NCI-H128 (cell line): Measurements from ENCODE around the gene RRAS2.

Experiments used
- DNase-seq: peaks from one replicate; lab custom pipeline; 2025; ENCODE audit not compliant: unreplicated experiment; lab: John Stamatoyannopoulos, UW

The RRAS2 gene

DNA sequence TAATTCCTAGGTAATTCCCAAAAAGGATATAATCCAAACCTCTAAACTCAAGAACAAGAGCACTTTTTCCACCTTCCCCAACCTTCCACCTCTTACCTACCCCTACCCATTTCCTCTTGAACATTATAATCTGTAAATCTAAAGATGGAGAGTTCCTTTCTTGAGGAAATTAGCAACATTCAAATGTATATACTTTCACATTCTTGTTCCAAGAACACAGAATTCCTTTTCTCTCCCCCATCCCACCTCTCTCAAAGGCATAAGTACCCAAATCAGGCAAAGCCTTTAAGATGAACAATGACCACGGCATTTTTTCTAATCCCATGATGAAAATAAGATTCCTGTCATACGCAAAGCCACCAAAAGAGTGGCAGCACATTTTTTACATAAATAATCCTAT is 18.3 kb downstream of the RRAS2 start:
- DNase-seq = no peak

- DNase-seq = no peak
Measured at GRCh38 chr11:14339356-14339755, 19.6 kb downstream of the RRAS2 start.

GRCh38 chr11:14336507-14337503 is 22.2 kb downstream of the RRAS2 start:
- DNase-seq = no peak

DNA sequence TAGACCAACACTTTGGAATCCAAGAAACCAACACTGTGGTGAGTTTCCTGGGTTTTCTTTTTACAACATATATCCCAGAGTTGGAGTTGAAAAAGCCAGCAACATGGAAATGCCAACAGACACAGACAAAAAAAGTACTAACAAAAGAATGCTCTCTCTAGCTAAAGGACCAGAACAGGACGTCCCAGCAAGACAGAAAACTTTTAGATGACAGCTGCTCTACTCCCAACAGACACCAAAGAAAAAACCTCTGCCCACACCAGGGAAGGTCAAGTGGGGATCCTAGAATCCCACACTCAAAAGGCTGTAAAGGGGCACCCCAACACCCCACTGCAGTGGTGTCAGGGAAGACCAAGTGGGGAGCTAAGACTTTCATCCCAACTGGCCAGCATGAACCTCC is 23.3 kb downstream of the RRAS2 start:
- no peak for DNase-seq

DNA sequence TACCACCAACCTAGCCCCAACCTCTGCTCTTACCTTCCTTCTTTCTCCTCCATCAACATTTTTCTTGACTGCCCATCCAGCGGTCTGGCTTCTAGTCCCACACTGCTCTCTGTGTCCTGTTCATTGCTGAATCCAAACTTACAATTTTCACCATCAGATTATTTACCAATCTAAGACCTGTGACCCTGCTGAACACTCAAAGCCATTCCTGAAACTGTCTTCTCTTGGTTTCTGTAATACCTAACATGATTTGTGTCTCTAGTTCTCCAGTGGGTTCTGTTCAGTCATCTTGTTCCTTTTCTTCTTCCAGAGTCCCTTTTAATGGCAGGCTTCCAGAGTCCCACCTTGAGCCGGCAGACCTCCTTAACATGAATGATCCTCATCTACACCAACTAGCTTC is 24.1 kb downstream of the RRAS2 start:
- no peak for DNase-seq

- DNase-seq = no peak
Measured at GRCh38 chr11:14334192-14334591, 24.8 kb downstream of the RRAS2 start.

GRCh38 chr11:14331476-14332136 is 27.4 kb downstream of the RRAS2 start:
- DNase-seq = no peak

DNA sequence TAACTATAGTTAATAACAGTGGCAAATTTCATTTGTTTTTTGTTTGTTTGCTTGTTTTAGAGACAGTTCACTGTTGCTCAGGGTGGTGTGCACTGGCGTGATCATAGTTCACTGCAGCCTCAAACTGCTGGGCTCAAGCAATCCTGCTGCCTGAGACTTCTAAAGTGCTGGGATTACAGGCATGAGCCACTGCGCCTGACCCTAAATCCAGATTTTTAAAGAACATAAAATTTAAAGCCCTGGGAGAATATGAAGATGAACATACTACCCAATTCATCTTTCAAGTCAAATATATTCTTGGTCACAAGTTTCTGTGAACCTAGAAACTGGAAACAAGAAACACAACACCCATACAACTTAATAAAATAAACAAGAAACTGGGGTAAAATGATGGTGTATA is 28.1 kb downstream of the RRAS2 start:
- no peak for DNase-seq

GRCh38 chr11:14329702-14330101 is 29.3 kb downstream of the RRAS2 start:
- no peak for DNase-seq

DNA sequence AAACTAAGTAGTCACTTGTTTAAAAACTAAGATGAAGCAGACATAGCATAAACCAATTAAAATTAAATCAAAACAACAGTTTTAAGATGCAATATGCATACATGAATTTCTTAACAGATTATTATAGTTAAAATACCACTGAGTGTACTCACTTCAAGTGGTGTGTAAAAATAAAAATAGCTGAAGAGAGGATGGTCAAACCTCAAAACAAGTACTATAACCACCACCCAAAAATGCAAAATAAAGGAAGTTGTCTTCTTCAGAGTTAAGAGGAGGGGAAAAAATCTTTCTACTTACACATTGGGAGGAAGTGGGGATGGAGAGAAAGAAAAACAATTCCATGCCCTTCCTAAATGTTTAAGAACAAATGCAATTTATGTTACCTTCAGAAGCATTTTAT is 31.9 kb downstream of the RRAS2 start:
- DNase-seq = no peak

GRCh38 chr11:14323118-14323676 is 35.8 kb downstream of the RRAS2 start:
- DNase-seq = no peak

- no peak for DNase-seq
Measured at GRCh38 chr11:14322510-14322909, 36.5 kb downstream of the RRAS2 start.

DNA sequence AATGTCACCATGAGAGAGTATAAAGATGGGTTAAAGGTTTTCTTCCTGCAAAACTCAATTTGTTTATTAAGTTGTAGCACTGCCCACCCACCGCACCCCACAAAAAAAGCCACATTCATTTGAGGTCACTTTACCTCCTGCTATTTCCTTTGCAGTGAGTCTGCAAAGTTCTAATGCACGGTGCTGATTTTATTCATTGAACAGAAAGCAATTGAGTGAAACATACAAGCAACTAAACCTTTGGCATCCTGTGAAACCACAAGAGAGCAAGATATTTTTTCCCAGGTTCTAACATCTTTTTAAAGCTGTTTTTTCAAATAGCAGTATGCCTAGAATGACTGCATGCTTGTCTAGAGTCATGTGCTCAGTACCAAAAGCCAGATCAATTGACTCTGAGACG is 39.0 kb downstream of the RRAS2 start:
- DNase-seq = no peak

- DNase-seq = no peak
Measured at GRCh38 chr11:14318581-14318981, 40.4 kb downstream of the RRAS2 start.

- no peak for DNase-seq
Measured at GRCh38 chr11:14317659-14318325, 41.2 kb downstream of the RRAS2 start.

DNA sequence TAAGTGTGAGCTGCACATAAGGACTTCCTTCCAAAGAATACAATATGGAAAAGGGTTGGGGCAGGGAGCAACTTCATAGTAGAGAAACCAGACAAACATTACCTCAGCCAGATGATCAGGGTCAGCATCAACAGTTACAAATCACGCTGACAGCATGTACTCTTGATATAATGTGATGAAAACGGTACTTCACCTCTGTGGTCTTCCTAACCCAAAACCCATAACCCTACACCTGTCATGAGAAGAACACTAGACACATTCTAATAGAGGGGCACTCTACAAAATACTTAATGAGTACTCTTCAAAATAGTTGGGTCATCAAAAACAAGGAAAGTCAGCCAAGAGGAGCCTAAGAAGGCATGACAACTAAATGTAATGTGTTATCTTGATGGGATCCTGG is 43.9 kb downstream of the RRAS2 start:
- DNase-seq = no peak

- DNase-seq = no peak
Measured at GRCh38 chr11:14314127-14314526, 44.9 kb downstream of the RRAS2 start.

DNA sequence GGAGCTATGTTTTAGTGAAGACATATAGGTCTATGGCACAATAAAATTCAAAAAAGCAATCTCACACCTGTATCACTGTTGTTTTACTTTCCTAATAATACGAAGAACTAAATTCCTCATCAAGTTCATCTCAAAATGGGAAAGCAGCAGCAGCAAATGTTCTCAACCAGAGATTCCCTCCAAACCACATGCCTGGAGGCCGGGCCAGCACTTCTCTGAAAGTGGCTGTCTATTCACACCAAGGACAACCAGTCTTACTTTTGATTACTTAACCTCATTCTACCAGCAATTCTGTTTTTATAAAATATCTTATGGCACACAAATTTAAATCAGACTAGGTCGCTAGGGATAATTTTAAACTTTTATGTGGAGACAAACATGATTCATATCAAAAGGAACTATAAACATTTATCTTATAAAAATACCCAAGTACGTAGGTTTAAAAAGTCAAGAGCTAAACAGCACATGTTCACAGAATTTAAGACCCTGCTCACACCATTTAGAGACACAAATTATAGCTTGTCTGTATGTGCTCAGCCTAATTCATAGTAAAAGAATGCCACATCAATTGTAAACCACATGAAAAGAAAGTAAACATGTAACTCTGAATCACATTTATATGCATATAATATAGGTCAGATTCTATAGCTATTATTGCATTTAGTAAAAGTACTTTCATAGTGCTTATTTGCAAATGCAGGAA is 46.1 kb downstream of the RRAS2 start:
- no peak for DNase-seq

- no peak for DNase-seq
Measured at GRCh38 chr11:14310679-14311078, 48.3 kb downstream of the RRAS2 start.

DNA sequence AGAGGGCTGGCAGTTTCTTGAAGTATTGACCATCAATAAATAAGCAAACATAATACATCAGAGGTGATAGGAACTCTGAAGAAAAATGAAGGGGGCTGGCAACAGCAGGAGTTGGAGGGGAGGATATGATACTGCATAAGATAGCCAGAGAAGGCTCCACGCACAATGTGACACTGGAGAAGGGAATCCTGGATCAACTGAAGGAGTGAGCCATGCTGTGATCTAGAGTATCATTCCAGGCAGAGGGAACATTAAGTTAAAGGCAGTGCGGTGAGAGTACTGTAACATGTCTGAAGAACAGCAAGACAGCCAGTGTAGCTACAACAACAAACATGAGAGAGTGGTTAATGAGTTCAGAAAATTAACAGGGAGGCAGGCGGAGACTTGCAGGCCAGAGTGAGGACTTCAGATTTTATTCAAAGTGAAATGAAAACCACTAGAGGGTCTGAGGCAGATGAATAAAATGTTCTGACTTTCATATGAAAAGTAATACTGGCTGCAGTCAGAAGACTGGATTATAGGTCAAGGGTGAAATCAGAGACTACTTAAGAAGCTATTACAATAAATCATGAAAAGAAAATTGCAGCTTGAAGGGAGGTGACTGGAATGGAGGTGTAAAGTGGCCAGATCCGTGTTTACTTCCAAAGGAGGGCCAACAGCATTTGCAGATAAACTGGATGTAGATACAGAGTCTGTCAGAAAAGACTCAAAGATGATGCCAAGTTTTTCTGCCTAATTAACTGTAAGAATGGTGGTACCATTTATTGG is 49.4 kb downstream of the RRAS2 start:
- peak; percentile 9 for DNase-seq
